ENCODE data around the gene TRIM46. TPM values are rescaled to one million over a fixed set of nuclear protein-coding genes. Genes with fewer than 3 reads are reported as not detected.

TRIM46 gene
- polyA plus RNA-seq, 3 donors, result 0.13 TPM; not detected in 2

GRCh38 chr1:155134880-155135414 is 38.7 kb upstream of the TRIM46 start:
- Mint-ChIP-seq H3K4me3 (peak overlapping the region; percentile 97 to 99), H3K9me3 (peaks cover 0 to 2% (median 0%) of the 10 kb centered on the region in 7 donors), H3K4me1 (peaks cover 42% of the 10 kb centered on the region), H3K36me3 (peaks cover 12 to 19% of the 10 kb centered on the region in 2 donors), H3K27me3 (ENCODE audit: low read depth in 3 of 3) (peaks cover 12 to 23% (median 22%) of the 10 kb centered on the region in 3 donors), H3K27ac (peak overlapping the region; percentile 99 to 100 (median 100))
- Histone ChIP-seq H3K79me2 (ENCODE audit: insufficient read depth, low read length) (peaks cover 33% of the 10 kb centered on the region), H3K27me3 (ENCODE audit: control insufficient read depth in 2 of 2, insufficient read depth in 2 of 2, low read length in 2 of 2) (peaks cover 5 to 15% of the 10 kb centered on the region in 2 donors), H3K4me2 (replicated peaks; ENCODE audit: extremely low read depth, low read length, poor library complexity, severe bottlenecking) (peak overlapping the region; percentile 84), H3K36me3 (replicated peaks in 1 of 2; ENCODE audit: control insufficient read depth in 1 of 2, insufficient read depth in 2 of 2, low read length in 2 of 2) (peaks cover 0 to 11% of the 10 kb centered on the region in 2 donors), H3K27ac (ENCODE audit: low read depth in 1 of 2, low read length in 2 of 2) (peak overlapping the region; percentile 97 to 99), H3K9ac (ENCODE audit: insufficient read depth, low read length, poor library complexity, severe bottlenecking) (peak overlapping the region; percentile 92), H3K9me3 (replicated peaks in 1 of 2; ENCODE audit: control insufficient read depth in 1 of 2, insufficient read depth in 1 of 2, low read length in 2 of 2) (no peaks in the 10 kb centered on the region), H4K20me1 (ENCODE audit: insufficient read depth, low read length) (peaks cover 7% of the 10 kb centered on the region), H3K4me3 (replicated peaks in 1 of 3; ENCODE audit: low read depth in 2 of 3, low read length in 3 of 3) (peak overlapping the region; percentile 75 to 84 (median 79)), H2AFZ (ENCODE audit: insufficient read depth, low read depth, low read length, poor library complexity, severe bottlenecking) (peak overlapping the region; percentile 20), H3K4me1 (ENCODE audit: control insufficient read depth in 1 of 2, insufficient read depth in 2 of 2, low read length in 2 of 2) (peaks cover 29 to 42% of the 10 kb centered on the region in 2 donors)
- TF ChIP-seq CTCF (IDR thresholded peaks at IDR 0.05), result no peak
- WGBS (ENCODE audit: insufficient coverage), result 32% methylated on average over 13 of the region's 18 CpGs
- peak; percentile 88 to 98 (median 91) for DNase-seq
- intact Hi-C loops (cut with micrococcal nuclease), result loop anchor here in 1 of 2 donors (5.0 kb wide), 2 partner anchors 37 to 48 kb away; partner anchors contain the start of genes KRTCAP2 and TRIM46

GRCh38 chr1:155135415-155136028 is 38.1 kb upstream of the TRIM46 start, which contains the start of gene SLC50A1:
Gene SLC50A1, plus strand, starts transcription at chr1:155135852. Its CDS starts 60 bp downstream, at chr1:155135912.
- Mint-ChIP-seq H3K27me3 (ENCODE audit: low read depth in 3 of 3) (peaks cover 6 to 17% (median 16%) of the 10 kb centered on the region in 3 donors), H3K9me3 (peaks cover 0 to under 1% (median 0%) of the 10 kb centered on the region in 7 donors), H3K36me3 (peaks cover 12 to 19% of the 10 kb centered on the region in 2 donors), H3K4me1 (peaks cover 43% of the 10 kb centered on the region), H3K4me3 (peak within 1 kb of the TSS; percentile 97 to 99), H3K27ac (peak within 1 kb of the TSS; percentile 99 to 100 (median 100))
- Histone ChIP-seq H3K9ac (ENCODE audit: insufficient read depth, low read length, poor library complexity, severe bottlenecking) (peak within 1 kb of the TSS; percentile 92), H2AFZ (ENCODE audit: insufficient read depth, low read depth, low read length, poor library complexity, severe bottlenecking) (peak within 1 kb of the TSS; percentile 53), H3K36me3 (replicated peaks in 1 of 2; ENCODE audit: control insufficient read depth in 1 of 2, insufficient read depth in 2 of 2, low read length in 2 of 2) (peaks cover 0 to 11% of the 10 kb centered on the region in 2 donors), H3K27me3 (ENCODE audit: control insufficient read depth in 2 of 2, insufficient read depth in 2 of 2, low read length in 2 of 2) (peaks cover under 1 to 9% of the 10 kb centered on the region in 2 donors), H3K27ac (ENCODE audit: low read depth in 1 of 2, low read length in 2 of 2) (peak within 1 kb of the TSS; percentile 97 to 99), H3K4me3 (replicated peaks in 1 of 3; ENCODE audit: low read depth in 2 of 3, low read length in 3 of 3) (peak within 1 kb of the TSS; percentile 75 to 84 (median 79)), H3K9me3 (replicated peaks in 1 of 2; ENCODE audit: control insufficient read depth in 1 of 2, insufficient read depth in 1 of 2, low read length in 2 of 2) (no peaks in the 10 kb centered on the region), H3K4me1 (ENCODE audit: control insufficient read depth in 1 of 2, insufficient read depth in 2 of 2, low read length in 2 of 2) (peaks cover 31 to 46% of the 10 kb centered on the region in 2 donors), H4K20me1 (ENCODE audit: insufficient read depth, low read length) (peaks cover 7% of the 10 kb centered on the region), H3K4me2 (replicated peaks; ENCODE audit: extremely low read depth, low read length, poor library complexity, severe bottlenecking) (peak within 1 kb of the TSS; percentile 84), H3K79me2 (ENCODE audit: insufficient read depth, low read length) (peaks cover 36% of the 10 kb centered on the region)
- TF ChIP-seq CTCF (IDR thresholded peaks at IDR 0.05), result no peak
- WGBS (ENCODE audit: insufficient coverage), result under 1% methylated on average over 52 of the region's 52 CpGs
- intact Hi-C loops (cut with micrococcal nuclease), result loop anchor here in 1 of 2 donors (5.0 kb wide), 1 partner anchor 37 kb away; the partner anchor contains the start of genes KRTCAP2 and TRIM46
- peak; percentile 94 to 96 (median 94) for DNase-seq

All from CD14-positive monocyte (primary cell).